Endothelial cell of umbilical vein (primary cell): ENCODE data around the gene SEMA4D.

Source experiments
- MYC ChIP-seq: IDR thresholded peaks from one replicate; pipeline ENCODE4 v1.6.1; 2011; ENCODE audit warnings: mild to moderate bottlenecking, low read depth, low read length
- POLR2A ChIP-seq: IDR thresholded peaks from 2 replicates; pipeline ENCODE4 v1.6.1; 2012; ENCODE audit warnings: low read depth, mild to moderate bottlenecking, control low read depth, low read length
- POLR2AphosphoS5 ChIP-seq: IDR thresholded peaks from 2 replicates; pipeline ENCODE4 v1.6.1; 2012; ENCODE audit warnings: low read depth, mild to moderate bottlenecking, control low read depth, low read length, moderate library complexity; ENCODE audit not compliant: insufficient read depth
- TF ChIP-seq, protein P1 (sequence below): IDR thresholded peaks from 2 replicates; pipeline ENCODE4 v1.6.1; 2011; ENCODE audit not compliant: insufficient read depth, insufficient read length
- TF ChIP-seq, protein P2 (sequence below), 2 donors: IDR thresholded peaks; 1 replicate in 1 of 2; 2 replicates in 1 of 2; pipeline ENCODE4 v1.5.1; 2011; ENCODE audit warnings: low read length in 2 of 2, mild to moderate bottlenecking in 2 of 2, moderate library complexity in 2 of 2, control low read depth in 1 of 2, inconsistent platforms in 1 of 2, low read depth in 1 of 2; ENCODE audit not compliant: insufficient read depth in 1 of 2; ENCODE audit errors: extremely low read depth in 1 of 2

DNA sequence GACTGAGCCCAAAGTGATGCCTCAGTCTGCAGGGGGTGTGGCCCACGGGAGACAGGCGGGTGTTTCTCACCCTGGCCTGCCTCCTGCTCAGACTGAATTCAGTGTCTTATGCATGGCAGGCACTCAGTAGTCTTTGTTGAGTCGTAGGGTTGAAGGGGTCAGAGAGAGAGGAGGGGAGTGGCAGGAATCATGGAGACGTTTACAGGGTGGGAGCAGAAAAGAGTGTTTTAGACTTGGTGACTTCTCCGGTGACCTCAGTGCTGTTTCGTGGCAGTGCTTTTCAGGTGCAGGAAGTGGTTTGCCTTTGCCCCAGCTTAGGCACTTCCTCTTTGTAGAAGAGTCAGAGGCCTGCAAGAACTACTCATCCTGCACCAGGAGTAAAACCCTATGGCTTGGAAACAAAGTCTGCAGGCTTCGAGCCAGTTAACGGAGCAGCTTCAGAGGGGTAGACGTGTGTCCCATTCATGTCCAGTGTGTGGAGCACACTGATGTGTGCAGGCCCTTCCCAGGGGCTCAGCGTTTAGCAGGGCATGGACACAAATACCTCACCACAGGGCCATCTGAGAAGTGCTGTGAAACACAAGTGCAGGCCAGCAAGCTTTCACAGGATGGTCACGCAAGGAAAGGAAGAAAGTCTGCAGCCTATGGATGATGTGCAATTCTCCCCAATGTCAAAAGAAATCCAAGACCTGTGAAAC lies 24.5 kb upstream of the SEMA4D start:
- TF ChIP-seq, protein P1, sequence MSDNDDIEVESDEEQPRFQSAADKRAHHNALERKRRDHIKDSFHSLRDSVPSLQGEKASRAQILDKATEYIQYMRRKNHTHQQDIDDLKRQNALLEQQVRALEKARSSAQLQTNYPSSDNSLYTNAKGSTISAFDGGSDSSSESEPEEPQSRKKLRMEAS = no peak
- TF ChIP-seq, protein P2, sequence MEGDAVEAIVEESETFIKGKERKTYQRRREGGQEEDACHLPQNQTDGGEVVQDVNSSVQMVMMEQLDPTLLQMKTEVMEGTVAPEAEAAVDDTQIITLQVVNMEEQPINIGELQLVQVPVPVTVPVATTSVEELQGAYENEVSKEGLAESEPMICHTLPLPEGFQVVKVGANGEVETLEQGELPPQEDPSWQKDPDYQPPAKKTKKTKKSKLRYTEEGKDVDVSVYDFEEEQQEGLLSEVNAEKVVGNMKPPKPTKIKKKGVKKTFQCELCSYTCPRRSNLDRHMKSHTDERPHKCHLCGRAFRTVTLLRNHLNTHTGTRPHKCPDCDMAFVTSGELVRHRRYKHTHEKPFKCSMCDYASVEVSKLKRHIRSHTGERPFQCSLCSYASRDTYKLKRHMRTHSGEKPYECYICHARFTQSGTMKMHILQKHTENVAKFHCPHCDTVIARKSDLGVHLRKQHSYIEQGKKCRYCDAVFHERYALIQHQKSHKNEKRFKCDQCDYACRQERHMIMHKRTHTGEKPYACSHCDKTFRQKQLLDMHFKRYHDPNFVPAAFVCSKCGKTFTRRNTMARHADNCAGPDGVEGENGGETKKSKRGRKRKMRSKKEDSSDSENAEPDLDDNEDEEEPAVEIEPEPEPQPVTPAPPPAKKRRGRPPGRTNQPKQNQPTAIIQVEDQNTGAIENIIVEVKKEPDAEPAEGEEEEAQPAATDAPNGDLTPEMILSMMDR (IDR thresholded peaks at IDR 0.05; ENCODE audit: extremely low read depth in 1 of 2, insufficient read depth in 1 of 2, low read depth in 1 of 2, low read length in 2 of 2) = no peak
- TF ChIP-seq MYC (no peak), POLR2A (no peak), POLR2AphosphoS5 (no peak)
